Stomach (tissue), 9 donors: ENCODE results near the gene SIGLEC12. TPM values are rescaled to one million over a fixed set of nuclear protein-coding genes. Genes with fewer than 3 reads are reported as not detected.

ENCODE experiments used
- DNase-seq, 2 donors: peaks; one replicate each; pipeline versions ENCODE4 v3.0.0 to v3.0.0-alpha.2; 2013 to 2019
- H3K27ac ChIP-seq, 5 donors: fragments of 200-600 bp in 4 of 5; sonication (generic) in 4 of 5; one replicate each; pipeline ENCODE4 v1.5.1; 2013 to 2019; ENCODE audit warnings: mild to moderate bottlenecking in 1 of 5, moderate library complexity in 1 of 5
- H3K27me3 ChIP-seq, 3 donors: fragments of 200-600 bp; sonication (generic); one replicate each; pipeline ENCODE4 v1.5.1; 2017 to 2019; ENCODE audit warnings: mixed run types in 1 of 3
- H3K36me3 ChIP-seq, 4 donors: fragments of 200-600 bp; sonication (generic); 1 replicate in 3 of 4; 2 replicates in 1 of 4; pipeline ENCODE4 v1.5.1; 2016 to 2019
- H3K4me1 ChIP-seq, 4 donors: fragments of 200-600 bp; sonication (generic); one replicate each; pipeline ENCODE4 v1.5.1; 2016 to 2019
- H3K4me3 ChIP-seq, 4 donors: fragments of 200-600 bp; sonication (generic) in 3 of 4; one replicate each; pipeline ENCODE4 v1.5.1; 2016 to 2019; ENCODE audit warnings: mild to moderate bottlenecking in 1 of 4
- H3K9me3 ChIP-seq, 4 donors: fragments of 200-600 bp; sonication (generic); one replicate each; pipeline ENCODE4 v1.5.1; 2016 to 2019
- CTCF ChIP-seq, 7 experiments: fragments of 450-650 bp in 4 of 7; fragments of 200-600 bp in 3 of 7; sonication (generic) in 3 of 7; IDR thresholded peaks; one replicate each; pipeline ENCODE4 v1.5.1; 2016 to 2019; ENCODE audit warnings: antibody characterized with exemption in 7 of 7, control low read depth in 2 of 7, mild to moderate bottlenecking in 1 of 7
- EP300 ChIP-seq: sonication (generic); formaldehyde crosslinking; IDR thresholded peaks from one replicate; pipeline ENCODE4 v1.6.1; 2017; ENCODE audit warnings: antibody characterized with exemption
- POLR2A ChIP-seq, 4 donors: fragments of 450-650 bp; IDR thresholded peaks; one replicate each; pipeline ENCODE4 v1.6.1; 2016; ENCODE audit warnings: antibody characterized with exemption in 4 of 4, control low read depth in 2 of 4, mild to moderate bottlenecking in 1 of 4, moderate library complexity in 1 of 4
- POLR2AphosphoS5 ChIP-seq, 3 donors: sonication (generic); formaldehyde crosslinking; IDR thresholded peaks; one replicate each; pipeline ENCODE4 v1.6.1; 2016; ENCODE audit warnings: antibody characterized with exemption in 3 of 3
- WGBS, 5 donors: extraction: QIAGEN DNeasy Blood & Tissue Kit in 3 of 5; methylation state at CpG; one replicate each; pipeline versions ENCODE4 v1.1.5 to v1.1.7; 2013 to 2018; 5-methylcytosine and 5-hydroxymethylcytosine counted together
- intact Hi-C: fragments of 100-400 bp; cut with DNase I; formaldehyde crosslinking; loops from one replicate; pipeline ENCODE4 v1.15.1; 2023; ENCODE audit warnings: low total_unique reads
- polyA plus RNA-seq, 3 donors: library from polyadenylated mRNA; stranded (reverse); fragments of 200-250 nt; gene quantifications; one replicate each; pipeline ENCODE4 v1.2.3, GENCODE V29; 2013
- total RNA-seq, 5 donors: library from RNA; depleted of rRNA; stranded (reverse); fragments of >200 nt; gene quantifications; one replicate each; pipeline versions ENCODE4 v1.1.0 to v1.2.3, GENCODE V29; 2014 to 2016
- donor health status: healthy with polysubstance abuse.
- donor health status: Bipolar disorder and iron deficiency.
- donor health status: healthy.

The SIGLEC12 gene
- total and polyA plus RNA-seq, 8 donors, result 0.10 to 1.2 (median 0.37) TPM; not detected in 5

GRCh38 chr19:51462681-51463080, 38.9 kb downstream of the SIGLEC12 start:
- TF ChIP-seq CTCF (IDR thresholded peaks at IDR 0.05) (no peak), EP300 (no peak), POLR2AphosphoS5 (IDR thresholded peaks at IDR 0.05) (no peak), POLR2A (IDR thresholded peaks at IDR 0.05) (no peak)
- no peaks in the 10 kb centered on the region for H3K36me3 ChIP-seq
- H3K27me3 ChIP-seq, result peaks cover 0 to 68% (median 19%) of the 10 kb centered on the region in 3 donors
- no peak overlapping the region for H3K4me3 ChIP-seq
- H3K4me1 ChIP-seq, result peaks cover 0 to 14% (median 0%) of the 10 kb centered on the region in 4 donors
- H3K9me3 ChIP-seq, result no peaks in the 10 kb centered on the region
- intact Hi-C loops, result no loop called here
- no peak overlapping the region for H3K27ac ChIP-seq
- 76 to 84% (median 78%) methylated on average over 4 to 10 of the region's 10 CpGs for WGBS, 5 donors
- peak in 1 of 2 donors; percentile 17 for DNase-seq

- intact Hi-C loops, result no loop called here
- Histone ChIP-seq H3K36me3 (no peaks in the 10 kb centered on the region), H3K4me1 (peaks cover 0 to 14% (median 0%) of the 10 kb centered on the region in 4 donors), H3K27ac (peak overlapping the region in 1 of 5 donors; percentile 39), H3K4me3 (no peak overlapping the region), H3K9me3 (no peaks in the 10 kb centered on the region), H3K27me3 (peaks cover 0 to 72% (median 19%) of the 10 kb centered on the region in 3 donors)
- TF ChIP-seq CTCF (IDR thresholded peaks at IDR 0.05) (no peak), EP300 (no peak), POLR2AphosphoS5 (IDR thresholded peaks at IDR 0.05) (no peak), POLR2A (IDR thresholded peaks at IDR 0.05) (no peak)
- WGBS, 5 donors, result 70 to 84% (median 79%) methylated on average over 7 of the region's 7 CpGs
- DNase-seq, result peak in 1 of 2 donors; percentile 16
Measured at GRCh38 chr19:51462276-51462675, 39.3 kb downstream of the SIGLEC12 start.

- Histone ChIP-seq H3K9me3 (no peaks in the 10 kb centered on the region), H3K36me3 (no peaks in the 10 kb centered on the region), H3K27ac (peak overlapping the region in 2 of 5 donors; percentile 17 to 39), H3K27me3 (peaks cover 0 to 78% (median 19%) of the 10 kb centered on the region in 3 donors), H3K4me3 (no peak overlapping the region), H3K4me1 (peaks cover 0 to 14% (median 0%) of the 10 kb centered on the region in 4 donors)
- TF ChIP-seq POLR2A (IDR thresholded peaks at IDR 0.05) (no peak), EP300 (no peak), POLR2AphosphoS5 (IDR thresholded peaks at IDR 0.05) (no peak), CTCF (IDR thresholded peaks at IDR 0.05) (no peak)
- intact Hi-C loops, result no loop called here
- peak in 1 of 2 donors; percentile 24 for DNase-seq
- WGBS, 5 donors, result 55 to 68% (median 64%) methylated on average over 6 to 8 of the region's 8 CpGs
Measured at GRCh38 chr19:51461723-51462161, 39.9 kb downstream of the SIGLEC12 start.

- intact Hi-C loops, result no loop called here
- TF ChIP-seq CTCF (IDR thresholded peaks at IDR 0.05), result no peak
- no peak for TF ChIP-seq POLR2AphosphoS5 (IDR thresholded peaks at IDR 0.05)
- TF ChIP-seq EP300, result no peak
- no peak for TF ChIP-seq POLR2A (IDR thresholded peaks at IDR 0.05)
- Histone ChIP-seq H3K4me3 (no peak overlapping the region), H3K27me3 (peaks cover 0 to 79% (median 19%) of the 10 kb centered on the region in 3 donors), H3K9me3 (no peaks in the 10 kb centered on the region), H3K27ac (no peak overlapping the region), H3K4me1 (peaks cover 0 to 14% (median 0%) of the 10 kb centered on the region in 4 donors), H3K36me3 (no peaks in the 10 kb centered on the region)
- 51 to 60% (median 57%) methylated on average over 13 of the region's 13 CpGs for WGBS, 5 donors
- DNase-seq, result peak; percentile 20 to 45
Measured at GRCh38 chr19:51460164-51460992, 41.2 kb downstream of the SIGLEC12 start.
